ENCODE results near the gene ARHGAP18.

- TF ChIP-seq POLR2AphosphoS5 (IDR thresholded peaks at IDR 0.05) (no peak), POLR2A (IDR thresholded peaks at IDR 0.05) (no peak)
Measured at GRCh38 chr6:129546702-129547101, 163.3 kb downstream of the ARHGAP18 start.

All from spleen (tissue), 3 donors.